GM19324 (cell line): ENCODE data around the gene MXRA7.
"Not testable (repeated sequence)": the region's sequence is repeated elsewhere in the genome, so short reads cannot be mapped to it uniquely, and the experiment has no call there.

Source experiments
- ATAC-seq: cut with Tn5 transposase; IDR thresholded peaks from one replicate; pipeline ENCODE4 v1.9.1; 2021; ENCODE audit warnings: mild to moderate bottlenecking, moderate library complexity; ENCODE audit not compliant: unreplicated experiment, low FRiP score

MXRA7 gene

DNA sequence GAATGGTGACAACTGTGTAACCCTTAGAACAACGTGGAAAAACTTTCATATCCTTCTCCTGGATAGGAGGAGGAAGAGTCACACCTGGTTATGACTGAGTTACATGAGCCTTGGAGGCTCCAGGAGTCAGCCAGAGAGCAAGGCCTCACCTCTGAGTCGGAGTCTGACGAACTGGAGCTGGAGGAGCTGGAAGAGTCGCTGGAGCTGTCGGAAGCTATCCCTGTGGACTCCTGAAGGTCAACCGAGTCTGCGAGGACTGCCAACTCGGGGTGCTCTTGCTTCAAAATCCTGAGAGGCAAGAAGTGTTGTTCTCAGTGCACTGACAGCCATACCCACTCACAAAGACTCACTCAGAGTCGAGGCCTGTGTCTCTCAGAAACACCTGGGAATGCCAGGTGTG lies 9.4 kb upstream of the MXRA7 start:
- ATAC-seq, result no peak

DNA sequence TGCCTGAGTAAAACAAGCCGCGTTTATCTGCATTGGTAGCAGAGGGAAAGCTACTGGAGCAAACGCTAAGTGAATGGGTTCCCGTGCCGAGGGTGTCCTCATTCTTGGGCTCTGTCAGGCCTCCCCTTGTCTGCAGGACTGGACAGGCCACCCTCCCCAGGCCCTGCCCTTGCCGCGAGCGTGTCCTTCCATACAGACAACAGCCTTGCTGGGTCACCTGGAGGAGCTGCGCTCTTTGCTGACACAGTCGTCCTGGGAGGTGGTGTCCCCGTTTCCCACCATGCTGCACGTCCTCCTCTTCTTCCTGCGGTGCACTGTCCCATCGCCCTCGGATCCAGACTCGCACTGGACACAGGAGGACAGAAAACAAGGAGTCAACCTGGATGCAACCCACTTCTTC lies 7.8 kb upstream of the MXRA7 start:
- ATAC-seq, result no peak

DNA sequence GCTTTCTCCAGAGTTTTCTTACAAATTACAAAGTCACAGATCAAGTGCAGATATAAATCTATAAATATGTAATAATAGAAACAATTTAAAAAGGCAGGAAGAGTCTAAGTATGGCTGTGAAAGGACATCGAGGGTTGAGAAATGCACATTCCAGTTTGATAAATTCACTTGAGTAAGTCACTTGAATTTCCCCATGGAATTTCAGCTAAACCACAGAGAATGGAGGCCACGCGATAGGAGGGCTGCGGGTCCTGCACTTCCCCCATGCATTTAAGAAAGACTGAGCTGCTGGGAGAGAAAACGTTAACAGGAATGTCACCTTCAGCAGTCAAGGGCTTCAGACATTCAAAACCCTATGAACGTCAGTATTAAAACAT lies 6.1 kb upstream of the MXRA7 start:
- ATAC-seq, result no peak

DNA sequence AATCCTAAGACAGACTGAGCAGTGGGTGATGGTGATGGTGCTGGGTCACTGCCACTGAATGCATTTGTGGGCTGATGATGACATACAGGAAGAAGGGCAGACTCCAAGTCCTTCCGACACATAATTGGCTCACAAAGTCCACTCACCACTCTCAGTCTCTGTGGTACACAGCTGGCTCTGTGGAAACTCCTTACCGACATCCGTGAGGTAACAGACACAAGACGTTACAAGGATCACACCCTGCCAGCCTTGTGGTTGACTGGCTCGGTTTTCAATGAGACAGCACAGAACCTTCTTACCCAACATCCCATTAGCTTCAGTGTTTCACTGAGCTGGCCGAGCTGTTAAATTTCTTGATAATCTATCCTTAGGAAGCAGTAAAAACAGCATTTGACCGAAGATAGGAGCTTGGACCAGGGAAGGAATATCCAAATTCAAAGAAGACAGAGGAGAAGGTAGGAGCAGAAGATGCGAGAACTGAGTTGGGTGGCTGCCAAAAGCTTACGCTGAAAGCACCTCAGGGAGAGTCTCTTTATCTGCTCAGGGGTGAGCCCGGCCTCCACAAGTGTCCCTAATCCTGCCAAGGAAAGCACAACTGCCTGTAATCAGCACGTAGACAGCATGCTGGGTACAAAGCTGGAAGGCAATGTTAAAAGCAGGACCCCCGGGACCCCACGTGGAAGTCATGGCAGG lies 5.5 kb upstream of the MXRA7 start:
- no peak for ATAC-seq

DNA sequence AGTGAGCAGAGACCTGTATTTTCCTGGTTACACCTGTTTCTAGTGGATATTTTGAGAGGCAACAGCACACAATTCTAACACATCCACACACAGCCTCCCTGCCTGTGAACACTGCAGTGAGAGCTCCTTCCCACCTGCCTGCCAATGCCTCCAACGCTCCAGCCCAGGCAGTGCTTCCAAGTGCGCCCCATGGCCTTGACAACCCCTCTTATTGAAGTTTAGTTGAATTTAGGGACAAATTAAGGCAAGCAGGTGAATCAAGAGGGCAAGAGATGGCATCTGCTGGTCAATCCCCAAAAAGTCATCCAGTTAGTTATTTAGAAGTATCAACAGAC lies 4.7 kb upstream of the MXRA7 start:
- ATAC-seq, result no peak

DNA sequence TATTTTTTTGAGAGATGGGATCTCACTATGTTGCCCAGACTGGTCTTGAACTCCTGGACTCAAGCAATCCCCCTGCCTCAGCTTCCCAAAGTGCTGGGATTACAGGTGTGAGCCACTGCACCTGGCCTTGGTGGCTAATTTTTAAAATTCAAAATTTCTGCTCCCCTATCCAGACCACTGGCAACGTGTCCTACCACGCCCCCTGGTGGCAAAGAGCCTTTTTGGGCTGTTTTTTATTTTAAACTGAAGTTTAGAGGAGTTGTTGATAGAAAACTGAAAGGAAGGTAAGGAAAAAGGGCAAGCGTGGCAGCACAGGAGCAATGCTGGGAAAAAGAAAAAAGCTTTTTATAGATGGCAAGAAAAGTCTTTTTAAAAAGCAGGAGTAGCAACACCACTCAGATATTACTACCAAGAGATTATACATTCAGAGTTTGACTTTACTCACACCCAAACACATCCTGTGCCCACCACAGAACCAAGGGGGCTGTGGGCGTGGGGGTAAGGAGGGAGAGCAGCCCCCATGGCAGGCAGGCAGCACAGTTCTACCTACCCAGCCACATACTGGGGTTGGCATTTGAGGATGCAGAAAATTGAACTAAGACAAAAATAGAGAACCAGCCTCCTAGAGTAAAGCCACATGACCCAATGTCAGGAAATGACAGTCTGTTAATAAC lies 4.2 kb upstream of the MXRA7 start:
- ATAC-seq, result no peak

DNA sequence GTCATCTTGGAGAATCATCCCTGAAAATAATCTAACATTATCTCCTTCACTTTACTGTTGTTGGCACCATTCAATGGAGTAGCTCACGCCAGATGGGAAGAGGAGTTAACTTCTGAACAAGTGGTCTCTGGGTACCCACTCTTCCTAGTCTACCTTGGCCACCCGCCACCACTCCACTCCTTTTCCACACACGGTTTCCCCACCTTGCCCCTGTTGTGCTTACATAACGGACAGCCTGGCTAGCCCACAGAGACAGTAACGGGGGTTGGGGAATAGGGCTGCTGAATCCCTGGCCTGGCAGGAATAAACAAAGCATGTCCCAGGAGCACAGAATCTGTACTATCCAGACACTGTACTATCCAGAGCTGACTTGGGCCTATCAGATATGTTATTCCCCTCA lies 3.6 kb upstream of the MXRA7 start:
- no peak for ATAC-seq

DNA sequence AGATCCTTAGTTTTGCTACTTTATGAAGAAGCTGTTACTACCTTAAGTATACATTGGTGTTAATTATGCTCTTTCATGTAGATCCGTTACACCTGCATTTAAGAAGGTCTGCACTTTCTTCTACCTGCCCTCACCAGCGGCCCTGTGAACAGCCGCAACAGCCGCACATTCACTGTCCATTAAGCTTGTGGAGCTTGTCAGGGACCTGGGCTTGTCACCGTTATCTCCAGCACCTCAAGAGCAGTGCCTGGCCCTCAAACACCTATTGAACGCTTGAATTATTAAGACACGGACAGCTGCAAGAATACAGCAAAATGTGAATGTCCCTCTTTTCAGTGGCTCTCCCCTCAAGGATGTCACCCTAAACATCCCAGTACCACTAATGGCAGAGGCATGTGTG lies 3.0 kb upstream of the MXRA7 start:
- ATAC-seq, result no peak

DNA sequence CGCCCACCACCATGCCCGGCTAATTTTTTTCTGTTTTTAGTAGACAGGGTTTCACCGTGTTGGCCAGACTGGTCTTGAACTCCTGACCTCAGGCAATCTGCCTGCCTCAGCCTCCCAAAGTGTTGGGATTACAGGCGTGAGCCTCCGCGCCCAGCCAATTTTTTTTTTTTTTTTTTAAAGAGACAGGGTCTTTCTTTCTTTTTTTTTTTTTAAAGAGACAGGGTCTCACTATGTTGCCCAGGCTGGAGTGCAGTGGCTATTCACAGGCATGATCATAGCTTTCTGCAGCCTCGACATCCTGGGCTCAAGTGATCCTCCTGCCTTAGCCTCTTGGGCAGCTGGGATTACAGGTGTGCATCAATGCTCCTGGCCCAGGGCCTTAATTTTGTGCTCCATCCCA lies 1.6 kb upstream of the MXRA7 start:
- not testable (repeated sequence) for ATAC-seq

DNA sequence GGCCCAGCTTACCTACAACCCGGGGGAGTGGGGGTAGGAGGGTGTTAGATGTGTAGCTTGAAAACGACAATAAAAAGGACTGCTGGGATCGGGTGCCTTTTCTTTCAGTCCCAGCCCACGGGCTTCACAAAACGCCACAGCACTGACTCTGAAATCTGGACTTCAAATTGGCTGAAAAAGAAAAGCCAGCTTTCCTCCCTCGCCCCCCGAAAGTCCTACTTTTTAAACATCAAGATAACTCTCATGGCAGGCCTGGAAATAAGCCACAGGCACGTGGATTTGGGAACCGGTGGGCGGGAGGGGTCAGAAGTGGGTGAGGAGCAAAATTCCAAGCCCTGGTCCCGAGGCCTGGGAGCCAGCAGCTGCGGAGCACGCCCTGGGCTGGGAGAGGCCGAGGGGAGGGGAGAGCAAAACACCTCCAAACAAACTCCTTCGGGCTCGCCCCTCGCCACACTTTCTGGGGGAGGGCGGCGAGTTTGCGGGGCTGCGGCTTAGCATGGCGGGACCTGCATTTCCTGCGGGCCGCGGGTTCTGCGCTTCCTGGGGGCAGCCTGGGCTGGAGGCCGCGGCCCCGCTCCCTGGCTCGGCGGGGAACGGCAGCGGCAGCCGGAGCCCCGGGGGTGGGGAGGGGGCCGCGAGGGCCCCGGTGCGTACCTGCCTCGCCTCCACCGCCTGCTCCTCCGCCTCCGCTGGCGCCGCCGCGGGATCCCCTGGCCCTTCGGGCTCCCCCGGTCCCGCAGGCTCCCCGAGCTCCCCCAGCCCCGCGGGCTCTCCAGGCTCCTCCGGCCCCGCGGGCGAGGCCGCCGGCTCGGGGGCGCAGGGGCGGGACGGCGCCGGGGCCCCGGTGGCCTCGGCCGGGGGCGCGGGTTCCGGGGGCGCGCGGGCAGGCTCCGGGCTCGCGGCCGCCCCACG lies 558 bp downstream of the MXRA7 start:
- not testable (repeated sequence) for ATAC-seq

DNA sequence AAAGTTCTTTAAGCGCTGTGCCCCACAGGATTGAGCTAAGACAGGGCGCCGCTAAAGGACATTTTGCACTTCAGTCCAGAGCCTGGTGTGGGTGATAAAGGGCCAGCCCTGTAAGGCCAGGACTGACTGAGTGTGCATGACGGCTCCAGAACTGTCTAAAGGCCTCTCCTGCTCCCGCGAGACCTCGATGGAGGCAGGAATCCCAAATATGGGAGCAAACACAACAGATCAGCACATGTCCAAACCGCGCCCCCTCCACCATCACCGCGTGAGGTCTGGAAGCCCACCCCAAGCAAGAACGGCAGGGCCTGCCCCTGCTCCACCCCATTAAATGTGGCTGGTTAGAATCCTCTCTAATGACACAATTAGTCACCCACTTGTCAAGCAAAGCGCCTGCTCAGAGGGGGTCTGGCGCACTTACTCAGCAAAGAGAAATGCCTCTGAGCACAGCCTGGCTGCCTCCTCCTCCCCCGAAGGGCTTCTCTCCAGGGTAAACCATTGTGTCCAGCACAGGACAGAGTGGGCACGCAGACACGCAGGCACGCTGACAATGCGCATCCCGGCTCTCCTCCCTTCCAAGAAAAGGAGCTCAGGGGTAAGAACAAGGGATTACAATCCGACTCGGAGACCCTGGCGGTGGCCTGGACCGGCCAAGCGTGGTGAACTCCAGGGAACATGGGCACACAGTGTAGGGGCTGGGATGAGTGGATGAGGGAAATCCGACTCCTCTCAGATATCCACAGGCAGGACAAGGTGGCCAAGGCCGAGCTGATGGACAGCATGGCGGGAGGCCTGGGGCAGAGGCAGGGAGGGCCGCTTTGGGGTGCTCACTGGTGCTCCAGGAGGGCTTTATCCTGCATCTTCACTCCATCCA lies 1.5 kb downstream of the MXRA7 start:
- ATAC-seq, result no peak

DNA sequence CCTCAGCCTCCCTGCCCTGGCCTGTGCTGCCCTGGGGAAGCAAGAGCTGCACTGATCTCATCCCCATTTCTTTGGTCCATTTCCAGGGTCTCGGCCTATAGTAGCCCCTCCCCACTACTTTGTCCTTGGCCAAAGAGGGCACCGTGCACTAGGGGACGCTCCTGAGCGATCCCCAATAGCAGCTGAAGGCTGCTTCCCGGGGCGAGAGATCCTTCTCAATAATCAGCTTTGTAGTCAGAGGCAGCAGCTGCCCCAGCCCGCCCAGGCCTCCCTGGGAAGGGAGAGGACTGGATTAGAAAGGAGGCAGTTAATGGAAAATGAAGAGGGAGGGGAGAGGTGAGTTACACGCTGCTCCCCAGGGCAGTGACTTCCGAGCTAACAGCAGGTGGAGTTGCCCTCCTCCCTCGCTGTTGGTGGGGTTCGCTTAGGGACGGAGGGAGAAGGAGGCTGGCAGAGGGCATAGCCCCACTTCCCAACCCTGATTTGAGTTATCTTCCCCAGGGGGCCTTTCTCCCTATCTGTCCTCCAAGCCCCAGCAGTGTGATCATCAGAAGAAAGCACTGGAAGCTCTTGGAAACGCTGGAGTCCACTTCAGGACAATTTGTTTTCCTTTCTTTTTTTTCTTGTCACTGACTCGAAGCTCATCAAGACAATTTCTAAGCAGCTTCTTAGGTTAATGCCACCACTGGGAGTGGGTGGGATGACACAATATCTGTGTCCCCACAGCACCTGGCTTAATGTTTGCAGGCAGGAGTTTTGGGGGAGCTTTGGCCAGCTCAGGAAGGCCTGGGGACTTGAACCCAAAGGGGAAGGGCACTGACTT lies 2.6 kb downstream of the MXRA7 start:
- ATAC-seq, result no peak

DNA sequence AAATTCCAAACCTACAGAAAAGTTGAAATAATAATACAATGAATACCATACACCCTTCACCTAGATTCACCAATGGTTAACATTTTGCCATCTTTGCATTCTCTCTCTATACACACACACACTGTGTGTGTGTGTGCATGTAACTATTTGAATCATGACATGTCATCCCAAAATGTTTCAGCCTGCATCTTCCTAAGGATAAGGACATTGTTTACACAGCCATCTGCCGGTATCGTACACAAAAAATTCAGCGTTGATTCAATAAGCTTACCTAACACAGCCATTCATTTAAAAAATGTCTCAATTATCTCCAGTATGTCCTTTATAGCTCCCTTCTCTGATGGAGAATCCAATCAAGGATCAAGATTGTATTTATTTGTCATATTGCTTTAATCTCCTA lies 3.9 kb downstream of the MXRA7 start:
- ATAC-seq, result no peak

DNA sequence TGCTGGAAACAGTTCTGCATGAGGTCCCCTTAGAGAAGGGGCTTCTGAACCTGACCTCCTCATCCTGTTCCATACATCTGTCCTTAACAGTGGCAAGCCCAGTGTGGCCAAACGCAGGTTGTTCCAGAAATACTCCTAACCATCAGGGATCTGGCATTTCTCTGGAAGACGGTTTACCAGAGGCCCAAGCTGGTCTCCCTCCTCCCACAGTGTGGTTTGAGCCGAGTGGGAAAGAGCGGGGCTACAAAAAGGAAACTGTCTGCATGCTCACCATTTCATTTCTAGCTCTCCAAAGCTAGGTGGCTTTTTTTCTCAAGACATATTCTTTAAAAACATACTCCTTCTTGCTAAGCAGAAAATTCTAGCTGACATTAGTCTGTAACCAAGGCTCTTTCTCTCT lies 6.0 kb downstream of the MXRA7 start:
- no peak for ATAC-seq

DNA sequence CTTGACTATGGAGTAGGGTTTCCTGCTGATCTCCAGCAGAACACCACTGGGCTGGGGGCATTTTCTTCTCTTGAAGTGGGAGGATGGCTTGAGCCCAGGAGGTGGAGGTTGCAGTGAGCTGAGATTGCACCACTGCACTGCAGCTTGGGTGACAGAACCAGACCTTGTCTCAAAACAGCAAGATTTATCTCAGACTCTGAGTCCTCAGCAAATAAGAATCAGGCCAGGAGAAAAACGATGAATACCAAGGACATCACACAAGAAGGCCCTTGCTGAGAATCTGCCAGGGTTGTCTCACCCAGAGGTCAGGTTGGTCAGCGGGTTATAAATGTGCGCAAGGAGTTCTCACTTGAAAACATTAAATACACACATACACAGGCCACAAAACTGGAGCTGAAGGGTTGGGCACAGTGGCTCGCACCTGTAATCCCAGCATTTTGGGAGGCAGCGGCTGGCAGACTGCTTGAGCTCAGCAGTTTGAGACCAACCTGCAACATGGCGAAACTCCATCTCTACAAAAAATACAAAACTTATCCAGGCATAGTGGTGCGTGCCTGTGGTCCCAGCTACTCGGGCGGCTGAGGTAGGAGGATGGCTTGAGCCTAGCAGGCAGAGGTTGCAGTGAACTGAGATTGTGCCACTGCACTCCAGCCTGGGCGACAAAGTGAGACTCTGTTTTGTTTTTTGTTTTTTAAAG lies 7.7 kb downstream of the MXRA7 start:
- ATAC-seq, result no peak

DNA sequence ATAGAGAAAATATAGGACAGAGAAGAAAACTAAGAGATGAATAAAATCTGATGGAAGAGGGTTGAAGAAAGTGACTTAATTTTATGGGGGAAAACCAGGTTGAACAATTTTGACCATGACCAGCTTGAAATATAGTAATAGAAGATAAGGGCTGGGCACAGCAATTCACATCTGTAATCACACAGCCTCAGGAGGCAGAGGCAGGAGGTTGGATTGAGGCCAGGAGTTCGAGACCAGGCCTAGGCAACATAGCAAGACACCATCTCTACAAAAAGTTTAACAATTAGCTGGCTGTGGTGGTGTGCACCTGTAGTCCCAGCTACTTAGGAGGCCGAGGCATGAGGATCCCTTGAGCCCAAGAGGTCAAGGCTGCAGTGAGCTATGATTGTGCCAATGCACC lies 8.7 kb downstream of the MXRA7 start:
- ATAC-seq, result no peak

DNA sequence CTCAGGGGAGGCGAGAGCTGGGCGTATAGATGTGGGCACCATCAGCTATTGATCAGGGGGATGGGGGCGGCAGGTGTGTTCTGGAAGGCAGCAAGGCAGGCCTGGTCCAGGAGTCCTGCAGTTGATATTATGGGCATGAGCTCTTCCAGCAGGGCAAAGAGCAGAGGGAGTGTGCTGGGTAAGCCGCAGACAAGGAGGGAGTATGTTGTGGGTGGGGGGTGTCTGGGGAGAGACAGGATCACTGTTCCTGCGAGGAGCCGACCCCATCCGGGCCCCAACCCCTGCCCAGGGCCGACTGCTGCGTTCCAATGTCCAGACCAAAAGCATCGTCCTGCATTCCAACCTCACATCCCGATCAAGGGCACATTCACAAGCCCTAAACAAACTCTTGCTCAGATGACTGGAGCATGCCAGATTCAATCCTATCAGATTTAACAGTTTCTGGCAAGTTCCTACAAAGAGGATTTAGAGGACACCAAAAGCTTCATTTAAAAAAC lies 9.2 kb downstream of the MXRA7 start:
- ATAC-seq, result no peak

DNA sequence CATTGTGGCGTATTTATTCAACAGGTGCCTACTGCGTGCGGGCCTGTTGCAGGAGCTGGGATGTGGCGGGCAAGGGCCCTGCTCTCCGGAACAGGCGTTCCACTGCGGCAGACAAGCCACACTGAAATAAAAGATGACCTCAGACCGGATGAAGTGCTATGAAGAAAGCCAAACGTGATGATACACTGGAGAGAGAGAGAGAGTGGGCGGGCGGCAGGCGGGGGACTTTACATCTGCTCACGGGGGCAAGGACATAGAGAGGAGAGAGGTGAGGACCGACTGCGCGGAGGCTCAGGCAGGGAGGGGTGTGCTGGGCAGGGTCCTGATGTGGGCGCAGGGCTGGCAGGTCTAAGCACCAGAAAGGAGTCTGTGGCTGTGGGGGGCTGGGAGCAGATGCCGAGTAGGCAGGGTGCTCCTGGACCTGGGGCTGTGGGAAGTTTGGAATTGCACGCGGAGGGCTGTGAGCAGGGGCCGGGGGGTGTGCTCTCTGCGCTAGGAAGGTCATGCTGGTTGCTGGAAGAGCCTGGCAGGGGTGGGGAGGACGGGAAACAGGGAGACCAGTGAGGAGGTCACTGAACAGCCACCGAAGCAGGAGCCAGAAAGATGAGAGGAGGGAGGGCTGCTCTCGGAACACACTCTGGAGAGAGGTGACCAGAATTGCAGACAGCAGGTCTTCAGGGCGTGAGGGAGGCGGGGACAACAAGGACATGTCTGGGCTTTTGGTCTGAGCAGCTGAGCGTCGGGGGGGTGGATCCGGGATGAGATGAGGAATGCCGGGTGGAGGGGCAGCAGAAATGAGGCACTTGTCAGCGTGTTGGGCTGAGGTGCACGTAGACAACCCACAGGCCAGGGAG lies 9.9 kb downstream of the MXRA7 start:
- ATAC-seq, result no peak
